ENCODE measurements around the gene SYTL2.

- TF ChIP-seq CTCF (IDR thresholded peaks at IDR 0.05) (no peak), POLR2A (IDR thresholded peaks at IDR 0.05) (no peak)
Measured at GRCh38 chr11:85749287-85749834, 61.6 kb downstream of the SYTL2 start.

Data from breast epithelium (tissue), 3 donors.